IPS-NIHi7 (cell line): ENCODE data around the gene ATP9B.
A peak's percentile ranks its signal among the peaks of the same experiment; 100 is the strongest.
"Not testable (repeated sequence)": the region's sequence is repeated elsewhere in the genome, so short reads cannot be mapped to it uniquely, and the experiment has no call there.

ENCODE experiments used
- DNase-seq: peaks from one replicate; pipeline ENCODE4 v3.0.0; 2012; ENCODE audit warnings: mixed read lengths; ENCODE audit errors: extremely low spot score

ATP9B gene

GRCh38 chr18:79326413-79327198 lies 257.4 kb downstream of the ATP9B start:
- DNase-seq = no peak

- DNase-seq = no peak
Measured at GRCh38 chr18:79327199-79327721, 258.1 kb downstream of the ATP9B start.

- not testable (repeated sequence) for DNase-seq
Measured at GRCh38 chr18:79327915-79328314, 258.7 kb downstream of the ATP9B start.

GRCh38 chr18:79328887-79329286 lies 259.7 kb downstream of the ATP9B start:
- no peak for DNase-seq

- DNase-seq = no peak
Measured at GRCh38 chr18:79329786-79330185, 260.6 kb downstream of the ATP9B start.

GRCh38 chr18:79332646-79333045 lies 263.5 kb downstream of the ATP9B start:
- DNase-seq = no peak

- DNase-seq = no peak
Measured at GRCh38 chr18:79333046-79333445, 263.9 kb downstream of the ATP9B start.

GRCh38 chr18:79334496-79335233 lies 265.5 kb downstream of the ATP9B start:
- DNase-seq = no peak

GRCh38 chr18:79335833-79336360 lies 266.7 kb downstream of the ATP9B start:
- no peak for DNase-seq

- no peak for DNase-seq
Measured at GRCh38 chr18:79336556-79337142, 267.5 kb downstream of the ATP9B start.

GRCh38 chr18:79337184-79337583 lies 268.0 kb downstream of the ATP9B start:
- DNase-seq = no peak

- DNase-seq = no peak
Measured at GRCh38 chr18:79337620-79338019, 268.4 kb downstream of the ATP9B start.

GRCh38 chr18:79339094-79339908 lies 270.1 kb downstream of the ATP9B start:
- DNase-seq = no peak

GRCh38 chr18:79343567-79344207 lies 274.5 kb downstream of the ATP9B start:
- no peak for DNase-seq

- DNase-seq = no peak
Measured at GRCh38 chr18:79344208-79344581, 275.0 kb downstream of the ATP9B start.

GRCh38 chr18:79345366-79345765 lies 276.2 kb downstream of the ATP9B start:
- no peak for DNase-seq

GRCh38 chr18:79345981-79346380 lies 276.8 kb downstream of the ATP9B start:
- DNase-seq = no peak

GRCh38 chr18:79348066-79348465 lies 278.9 kb downstream of the ATP9B start:
- DNase-seq = no peak

- DNase-seq = no peak
Measured at GRCh38 chr18:79352432-79352831, 283.2 kb downstream of the ATP9B start.

- peak; percentile 65 for DNase-seq
Measured at GRCh38 chr18:79353267-79353666, 284.1 kb downstream of the ATP9B start.

GRCh38 chr18:79354350-79354749 lies 285.2 kb downstream of the ATP9B start:
- no peak for DNase-seq
